Astrocyte of the spinal cord (primary cell): ENCODE results near the gene RAB35.

ENCODE experiments used
- DNase-seq: peaks from one replicate; pipeline ENCODE4 v3.0.0; 2011; ENCODE audit warnings: low read depth, low spot score
- H3K4me3 ChIP-seq: 2 replicates; pipeline ENCODE4 v1.5.1; 2011; ENCODE audit warnings: low read depth, mild to moderate bottlenecking, low read length, moderate library complexity
- in situ Hi-C: cut with HindIII; loops from 2 replicates; pipeline ENCODE4 v1.10.0; 2017; ENCODE audit warnings: low sequenced_read_pairs
- TF ChIP-seq, protein P1 (sequence below): IDR thresholded peaks from 2 replicates; pipeline ENCODE4 v1.5.1; 2012; ENCODE audit warnings: low read depth, mild to moderate bottlenecking, low read length, inconsistent platforms

The RAB35 gene

GRCh38 chr12:120095736-120096135, 20.8 kb downstream of the RAB35 start:
- in situ Hi-C loops = no loop called here
- H3K4me3 ChIP-seq = no peak overlapping the region
- DNase-seq = no peak
- TF ChIP-seq, protein P1, sequence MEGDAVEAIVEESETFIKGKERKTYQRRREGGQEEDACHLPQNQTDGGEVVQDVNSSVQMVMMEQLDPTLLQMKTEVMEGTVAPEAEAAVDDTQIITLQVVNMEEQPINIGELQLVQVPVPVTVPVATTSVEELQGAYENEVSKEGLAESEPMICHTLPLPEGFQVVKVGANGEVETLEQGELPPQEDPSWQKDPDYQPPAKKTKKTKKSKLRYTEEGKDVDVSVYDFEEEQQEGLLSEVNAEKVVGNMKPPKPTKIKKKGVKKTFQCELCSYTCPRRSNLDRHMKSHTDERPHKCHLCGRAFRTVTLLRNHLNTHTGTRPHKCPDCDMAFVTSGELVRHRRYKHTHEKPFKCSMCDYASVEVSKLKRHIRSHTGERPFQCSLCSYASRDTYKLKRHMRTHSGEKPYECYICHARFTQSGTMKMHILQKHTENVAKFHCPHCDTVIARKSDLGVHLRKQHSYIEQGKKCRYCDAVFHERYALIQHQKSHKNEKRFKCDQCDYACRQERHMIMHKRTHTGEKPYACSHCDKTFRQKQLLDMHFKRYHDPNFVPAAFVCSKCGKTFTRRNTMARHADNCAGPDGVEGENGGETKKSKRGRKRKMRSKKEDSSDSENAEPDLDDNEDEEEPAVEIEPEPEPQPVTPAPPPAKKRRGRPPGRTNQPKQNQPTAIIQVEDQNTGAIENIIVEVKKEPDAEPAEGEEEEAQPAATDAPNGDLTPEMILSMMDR = no peak

GRCh38 chr12:120095331-120095730, 21.2 kb downstream of the RAB35 start:
- H3K4me3 ChIP-seq = no peak overlapping the region
- TF ChIP-seq, protein P1 = no peak
- no peak for DNase-seq
- in situ Hi-C loops = no loop called here

GRCh38 chr12:120094485-120094884, 22.1 kb downstream of the RAB35 start:
- in situ Hi-C loops = no loop called here
- H3K4me3 ChIP-seq = no peak overlapping the region
- TF ChIP-seq, protein P1 = no peak
- DNase-seq = no peak

- in situ Hi-C loops = no loop called here
- DNase-seq = no peak
- H3K4me3 ChIP-seq = no peak overlapping the region
- TF ChIP-seq, protein P1 = no peak
Observed at GRCh38 chr12:120093592-120094355, 22.8 kb downstream of the RAB35 start.

DNA sequence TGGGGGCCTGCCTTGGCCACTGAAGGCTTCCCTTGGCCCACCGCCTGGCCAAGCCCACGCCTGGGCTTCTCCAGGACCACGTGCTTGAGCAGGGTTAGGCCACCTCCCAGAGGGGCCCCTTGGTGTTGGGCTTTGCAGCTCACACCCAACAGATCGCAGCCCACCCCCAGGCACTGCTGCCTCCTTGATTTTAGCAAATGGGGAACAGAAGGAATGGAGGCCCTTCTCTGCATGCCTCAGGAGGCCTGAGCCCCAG, 23.3 kb downstream of the RAB35 start:
- H3K4me3 ChIP-seq = no peak overlapping the region
- in situ Hi-C loops = no loop called here
- TF ChIP-seq, protein P1 = no peak
- DNase-seq = no peak

- TF ChIP-seq, protein P1 = no peak
- no peak for DNase-seq
- no peak overlapping the region for H3K4me3 ChIP-seq
- in situ Hi-C loops = no loop called here
Observed at GRCh38 chr12:120092551-120093335, 23.8 kb downstream of the RAB35 start.
